Neural progenitor cell (in vitro differentiated cells): Measurements from ENCODE around the gene ARMH4. TPM values are rescaled to one million over a fixed set of nuclear protein-coding genes. Genes with fewer than 3 reads are reported as not detected.

Source experiments
- DNase-seq: peaks from one replicate; pipeline ENCODE4 v3.0.0-alpha.2; 2016; ENCODE audit warnings: low spot score
- H2AFZ ChIP-seq: fragments of 200-600 bp; sonication (generic); replicated peaks from 2 replicates; pipeline ENCODE4 v1.6.1; 2016; ENCODE audit warnings: antibody characterized with exemption
- H3F3A ChIP-seq: fragments of 200-600 bp; sonication (generic); 2 replicates; pipeline ENCODE4 v1.6.1; 2016; ENCODE audit warnings: antibody characterized with exemption, low read depth
- H3K27ac ChIP-seq: fragments of 200-600 bp; sonication (generic); 2 replicates; pipeline ENCODE4 v1.5.1; 2016; ENCODE audit warnings: mild to moderate bottlenecking
- H3K27me3 ChIP-seq: fragments of 200-600 bp; sonication (generic); 2 replicates; pipeline ENCODE4 v1.6.1; 2016; ENCODE audit warnings: mild to moderate bottlenecking, moderate library complexity
- H3K36me3 ChIP-seq: fragments of 200-600 bp; sonication (generic); 2 replicates; pipeline ENCODE4 v1.5.1; 2016
- H3K4me1 ChIP-seq: fragments of 200-600 bp; sonication (generic); 2 replicates; pipeline ENCODE4 v1.6.1; 2016; ENCODE audit warnings: mixed run types
- H3K4me2 ChIP-seq: fragments of 200-600 bp; sonication (generic); 2 replicates; pipeline ENCODE4 v1.6.1; 2016
- H3K4me3 ChIP-seq: fragments of 200-600 bp; sonication (generic); 2 replicates; pipeline ENCODE4 v1.5.1; 2016
- H3K79me2 ChIP-seq: fragments of 200-600 bp; sonication (generic); 2 replicates; pipeline ENCODE4 v1.6.1; 2016; ENCODE audit warnings: low read depth
- H3K9ac ChIP-seq: fragments of 200-600 bp; sonication (generic); 2 replicates; pipeline ENCODE4 v1.6.1; 2016
- H3K9me3 ChIP-seq: fragments of 200-600 bp; sonication (generic); 2 replicates; pipeline ENCODE4 v1.5.1; 2016; ENCODE audit warnings: low read depth
- H4K20me1 ChIP-seq: fragments of 200-600 bp; sonication (generic); 2 replicates; pipeline ENCODE4 v1.6.1; 2016; ENCODE audit warnings: low read depth
- H3K27ac Mint-ChIP-seq: 3 replicates; pipeline ENCODE4 v1.8.0; 2021; ENCODE audit warnings: mixed read lengths
- H3K27me3 Mint-ChIP-seq: 2 replicates; pipeline ENCODE4 v1.8.0; 2022; ENCODE audit warnings: low read depth, mild to moderate bottlenecking, inconsistent platforms, moderate library complexity, mixed read lengths; ENCODE audit not compliant: insufficient read depth
- H3K36me3 Mint-ChIP-seq: 3 replicates; pipeline ENCODE4 v1.8.0; 2021; ENCODE audit warnings: mixed read lengths
- H3K4me1 Mint-ChIP-seq: 3 replicates; pipeline ENCODE4 v1.8.0; 2021; ENCODE audit warnings: mixed read lengths
- H3K4me3 Mint-ChIP-seq: 3 replicates; pipeline ENCODE4 v1.8.0; 2021; ENCODE audit warnings: mild to moderate bottlenecking, moderate library complexity, mixed read lengths
- H3K9me3 Mint-ChIP-seq: 3 replicates; pipeline ENCODE4 v1.8.0; 2020; ENCODE audit warnings: mixed read lengths
- CTCF ChIP-seq: fragments of 200-600 bp; sonication (generic); IDR thresholded peaks from 2 replicates; pipeline ENCODE4 v1.5.1; 2017; ENCODE audit warnings: antibody characterized with exemption, mild to moderate bottlenecking
- EZH2 ChIP-seq: fragments of 200-600 bp; sonication (generic); IDR thresholded peaks from 2 replicates; pipeline ENCODE4 v1.6.1; 2017; ENCODE audit warnings: antibody characterized with exemption, mild to moderate bottlenecking, moderate library complexity
- EZH2phosphoT487 ChIP-seq: fragments of 200-600 bp; sonication (generic); IDR thresholded peaks from 2 replicates; pipeline ENCODE4 v1.6.1; 2017; ENCODE audit warnings: antibody characterized with exemption
- total RNA-seq: library from RNA; depleted of rRNA; stranded (reverse); fragments of >200 nt; gene quantifications from 2 replicates; pipeline ENCODE4 v1.2.3, GENCODE V29; 2015; ENCODE audit warnings: low replicate concordance

Gene ARMH4
- total RNA-seq, 1 donor from 2014 or later, result 29.0 TPM

GRCh38 chr14:57974896-57975295 lies 177.1 kb downstream of the ARMH4 start:
- H3K9me3 Mint-ChIP-seq, result no peaks in the 10 kb centered on the region
- H2AFZ ChIP-seq, result no peak overlapping the region
- TF ChIP-seq EZH2, result no peak
- no peak for TF ChIP-seq CTCF
- no peak for TF ChIP-seq EZH2phosphoT487
- H3K36me3 Mint-ChIP-seq, result no peaks in the 10 kb centered on the region
- no peaks in the 10 kb centered on the region for H3K79me2 ChIP-seq
- no peak overlapping the region for H3K27ac Mint-ChIP-seq
- H3F3A ChIP-seq, result no peaks in the 10 kb centered on the region
- no peaks in the 10 kb centered on the region for H3K4me1 Mint-ChIP-seq
- H3K9ac ChIP-seq, result no peak overlapping the region
- H3K36me3 ChIP-seq, result no peaks in the 10 kb centered on the region
- H3K4me3 Mint-ChIP-seq, result no peak overlapping the region
- no peak for DNase-seq
- H3K9me3 ChIP-seq, result no peaks in the 10 kb centered on the region
- no peak overlapping the region for H3K27ac ChIP-seq
- H3K4me2 ChIP-seq, result no peak overlapping the region
- H3K4me3 ChIP-seq, result no peak overlapping the region
- no peaks in the 10 kb centered on the region for H4K20me1 ChIP-seq
- H3K4me1 ChIP-seq, result no peaks in the 10 kb centered on the region
- H3K27me3 ChIP-seq, result no peaks in the 10 kb centered on the region
- H3K27me3 Mint-ChIP-seq, result no peaks in the 10 kb centered on the region

DNA sequence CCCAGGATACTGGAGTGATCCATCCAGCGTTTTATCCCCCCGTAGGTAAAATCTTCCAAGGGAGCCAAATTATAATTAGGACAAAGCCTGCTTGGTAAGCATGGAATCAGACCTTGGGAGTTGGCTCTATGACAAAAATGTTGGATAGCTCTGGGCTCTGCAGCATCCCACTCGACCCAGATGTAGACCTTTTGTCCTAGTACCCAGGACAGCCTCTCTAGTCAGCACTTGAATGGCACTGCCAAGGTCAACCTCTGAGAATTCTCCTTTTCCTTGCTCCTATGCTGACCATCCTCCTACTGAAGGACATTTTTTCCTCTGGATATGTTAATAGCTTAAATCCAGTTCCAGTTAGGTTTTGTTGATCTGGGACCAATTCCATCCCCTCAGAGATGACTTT lies 181.4 kb downstream of the ARMH4 start:
- Histone ChIP-seq H3K9ac (no peak overlapping the region), H2AFZ (no peak overlapping the region), H3K79me2 (no peaks in the 10 kb centered on the region), H3K36me3 (no peaks in the 10 kb centered on the region), H3K27me3 (no peaks in the 10 kb centered on the region), H3F3A (no peaks in the 10 kb centered on the region), H3K4me1 (no peaks in the 10 kb centered on the region), H3K4me3 (no peak overlapping the region), H3K27ac (no peak overlapping the region), H4K20me1 (no peaks in the 10 kb centered on the region), H3K4me2 (no peak overlapping the region), H3K9me3 (no peaks in the 10 kb centered on the region)
- DNase-seq, result no peak
- Mint-ChIP-seq H3K4me3 (no peak overlapping the region), H3K36me3 (no peaks in the 10 kb centered on the region), H3K9me3 (no peaks in the 10 kb centered on the region), H3K27me3 (no peaks in the 10 kb centered on the region), H3K27ac (no peak overlapping the region), H3K4me1 (no peaks in the 10 kb centered on the region)
- TF ChIP-seq EZH2phosphoT487 (no peak), EZH2 (no peak), CTCF (no peak)

DNA sequence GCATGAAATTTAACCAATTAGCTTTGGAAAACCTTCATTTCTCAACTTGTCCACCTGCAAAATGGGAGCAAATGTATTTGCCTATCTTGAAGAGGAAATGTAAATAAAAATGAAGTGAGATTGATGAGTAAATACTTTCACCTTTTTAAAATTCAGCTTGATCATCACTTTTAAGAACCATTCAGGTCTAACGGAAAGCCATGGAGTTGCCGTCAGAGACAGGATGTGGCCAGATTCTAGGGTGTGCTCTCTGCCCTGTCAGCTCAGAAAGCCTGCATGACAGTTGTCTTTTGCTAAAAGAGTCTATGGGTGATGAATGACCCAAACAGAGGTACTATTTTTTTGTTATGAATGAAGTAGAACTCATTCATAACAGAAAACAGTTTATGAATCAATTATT lies 181.8 kb downstream of the ARMH4 start:
- H2AFZ ChIP-seq, result no peak overlapping the region
- Mint-ChIP-seq H3K27me3 (no peaks in the 10 kb centered on the region), H3K36me3 (no peaks in the 10 kb centered on the region), H3K4me3 (no peak overlapping the region), H3K4me1 (no peaks in the 10 kb centered on the region), H3K27ac (no peak overlapping the region), H3K9me3 (no peaks in the 10 kb centered on the region)
- H3K27me3 ChIP-seq, result no peaks in the 10 kb centered on the region
- H3K9me3 ChIP-seq, result no peaks in the 10 kb centered on the region
- no peaks in the 10 kb centered on the region for H3K79me2 ChIP-seq
- DNase-seq, result no peak
- H3K4me3 ChIP-seq, result no peak overlapping the region
- TF ChIP-seq CTCF, result no peak
- no peak overlapping the region for H3K9ac ChIP-seq
- H3K4me2 ChIP-seq, result no peak overlapping the region
- H3F3A ChIP-seq, result no peaks in the 10 kb centered on the region
- H3K4me1 ChIP-seq, result no peaks in the 10 kb centered on the region
- H3K27ac ChIP-seq, result no peak overlapping the region
- H3K36me3 ChIP-seq, result no peaks in the 10 kb centered on the region
- H4K20me1 ChIP-seq, result no peaks in the 10 kb centered on the region

- Histone ChIP-seq H3F3A (peaks cover 24% of the 10 kb centered on the region), H3K4me1 (peaks cover 32% of the 10 kb centered on the region), H3K36me3 (no peaks in the 10 kb centered on the region), H2AFZ (peak overlapping the region; percentile 48), H3K9ac (no peak overlapping the region), H3K4me2 (peak overlapping the region; percentile 63), H3K4me3 (no peak overlapping the region), H3K79me2 (no peaks in the 10 kb centered on the region), H3K27ac (no peak overlapping the region), H3K9me3 (no peaks in the 10 kb centered on the region), H4K20me1 (no peaks in the 10 kb centered on the region), H3K27me3 (no peaks in the 10 kb centered on the region)
- TF ChIP-seq CTCF (no peak), EZH2phosphoT487 (no peak)
- no peaks in the 10 kb centered on the region for H3K36me3 Mint-ChIP-seq
- peak overlapping the region; percentile 81 for H3K4me3 Mint-ChIP-seq
- H3K9me3 Mint-ChIP-seq, result no peaks in the 10 kb centered on the region
- DNase-seq, result no peak
- peaks cover 6% of the 10 kb centered on the region for H3K27me3 Mint-ChIP-seq
- H3K4me1 Mint-ChIP-seq, result peaks cover 53% of the 10 kb centered on the region
- peak overlapping the region; percentile 96 for H3K27ac Mint-ChIP-seq
Observed at GRCh38 chr14:57963071-57963470, 188.9 kb downstream of the ARMH4 start.
